K562 (cell line): ENCODE measurements around the gene COL25A1. TPM values are rescaled to one million over a fixed set of nuclear protein-coding genes. Genes with fewer than 3 reads are reported as not detected.

Source experiments
- GTF2F1 ChIP-seq: IDR thresholded peaks from 2 replicates; pipeline ENCODE4 v1.6.1; 2011; ENCODE audit warnings: low read depth, low read length, improper control_type of control experiment
- ILK ChIP-seq: fragments of 450-650 bp; IDR thresholded peaks from 2 replicates; pipeline ENCODE4 v1.6.1; 2016; ENCODE audit warnings: missing genetic modification characterization, low read depth, mild to moderate bottlenecking, missing compliant biosample characterization, moderate library complexity, borderline replicate concordance
- LEF1 ChIP-seq: fragments of 450-650 bp; IDR thresholded peaks from 2 replicates; pipeline ENCODE4 v1.6.1; 2016; ENCODE audit warnings: mild to moderate bottlenecking
- NFYB ChIP-seq: IDR thresholded peaks from 2 replicates; pipeline ENCODE4 v1.6.1; 2011; ENCODE audit warnings: mild to moderate bottlenecking, moderate library complexity; ENCODE audit not compliant: insufficient read length; ENCODE audit errors: extremely low read depth
- POLR2AphosphoS2 ChIP-seq: IDR thresholded peaks from 2 replicates; pipeline ENCODE4 v1.6.1; 2012; ENCODE audit warnings: low read length, improper control_type of control experiment
- POLR2AphosphoS5 ChIP-seq: IDR thresholded peaks from 2 replicates; pipeline ENCODE4 v1.6.1; 2011; ENCODE audit warnings: mild to moderate bottlenecking, low read depth, low read length, moderate library complexity; ENCODE audit not compliant: control insufficient read depth, insufficient read depth
- PPARD ChIP-seq: fragments of 250-450 bp; sonication (Bioruptor Pico); IDR thresholded peaks from 2 replicates; pipeline ENCODE4 v1.8.0; 2022; ENCODE audit warnings: inconsistent platforms, mild to moderate bottlenecking, moderate library complexity
- RBM14 ChIP-seq: fragments of 200-400 bp; formaldehyde crosslinking; IDR thresholded peaks from 2 replicates; pipeline ENCODE4 v1.6.1; 2018; ENCODE audit warnings: low read depth, mild to moderate bottlenecking, low read length, moderate library complexity, borderline replicate concordance; ENCODE audit not compliant: insufficient read depth
- ZNF507 ChIP-seq: conservative IDR thresholded peaks from 2 replicates; pipeline ENCODE4 v1.6.1; 2017; ENCODE audit warnings: missing genetic modification characterization, missing compliant biosample characterization
- ZNF699 ChIP-seq: fragments of 250-450 bp; sonication (Bioruptor Pico); IDR thresholded peaks from 2 replicates; pipeline ENCODE4 v1.8.0; 2021; ENCODE audit warnings: mild to moderate bottlenecking, moderate library complexity; ENCODE audit not compliant: insufficient replicate concordance
- ZNF766 ChIP-seq: fragments of 200-800 bp; sonication (Bioruptor generic); conservative IDR thresholded peaks from 2 replicates; pipeline ENCODE4 v1.6.1; 2016; ENCODE audit warnings: missing genetic modification characterization, missing compliant biosample characterization
- polyA plus RNA-seq, 8 experiments: library from polyadenylated mRNA; depleted of rRNA in 4 of 8; stranded (reverse) in 5 of 8; unstranded in 3 of 8; fragments of >200 nt; fragmentation: Nextera tagmentation in 2 of 8; fragmentation: Illumina TruSeq in 1 of 8; extraction: Ambion mirVana in 2 of 8; extraction: Trizol in 1 of 8; gene quantifications; 2 replicates each; pipeline versions ENCODE4 v1.2.1 to v1.2.3, GENCODE V29; 2011 to 2014; ENCODE audit warnings: inconsistent platforms in 1 of 8, missing spikeins in 1 of 8
- total RNA-seq, 7 experiments: library from RNA; depleted of rRNA in 6 of 7; stranded (reverse); fragments of >200 nt in 6 of 7; fragmentation: Illumina TruSeq in 2 of 7; extraction: Trizol in 2 of 7; gene quantifications; 2 replicates each; pipeline versions ENCODE4 v1.2.1 to v1.2.3, GENCODE V29; 2011 to 2021; ENCODE audit warnings: low replicate concordance in 1 of 7
- TF ChIP-seq, protein P1 (sequence below), 3 experiments: fragments of 200-800 bp in 1 of 3; fragments of 250-450 bp in 1 of 3; fragments of 450-650 bp in 1 of 3; sonication (Bioruptor Pico) in 1 of 3; sonication (Bioruptor generic) in 1 of 3; formaldehyde crosslinking in 1 of 3; IDR thresholded peaks; 2 replicates each; pipeline versions ENCODE4 v1.6.1 to v1.8.0; 2016 to 2022; ENCODE audit warnings: mild to moderate bottlenecking in 2 of 3, missing genetic modification characterization in 2 of 3, missing compliant biosample characterization in 1 of 3, moderate library complexity in 1 of 3
- TF ChIP-seq, protein P2 (sequence below): sonication (generic); formaldehyde crosslinking; IDR thresholded peaks from 2 replicates; pipeline ENCODE4 v1.8.0; 2023; ENCODE audit warnings: mild to moderate bottlenecking, missing genetic modification reagents
- TF ChIP-seq, protein P3 (sequence below), 2 experiments: fragments of 450-650 bp; formaldehyde crosslinking in 1 of 2; IDR thresholded peaks; 2 replicates each; pipeline versions ENCODE4 v1.4.0 to v1.6.1; 2014 to 2020; ENCODE audit warnings: mild to moderate bottlenecking in 2 of 2, borderline replicate concordance in 1 of 2, low read depth in 1 of 2

Gene COL25A1
- total and polyA plus RNA-seq, 9 of the 15 experiments (the other 6 are each of a cell fraction or from before 2014, with no cell fraction given), result 0.03 to 0.62 (median 0.27) TPM

DNA sequence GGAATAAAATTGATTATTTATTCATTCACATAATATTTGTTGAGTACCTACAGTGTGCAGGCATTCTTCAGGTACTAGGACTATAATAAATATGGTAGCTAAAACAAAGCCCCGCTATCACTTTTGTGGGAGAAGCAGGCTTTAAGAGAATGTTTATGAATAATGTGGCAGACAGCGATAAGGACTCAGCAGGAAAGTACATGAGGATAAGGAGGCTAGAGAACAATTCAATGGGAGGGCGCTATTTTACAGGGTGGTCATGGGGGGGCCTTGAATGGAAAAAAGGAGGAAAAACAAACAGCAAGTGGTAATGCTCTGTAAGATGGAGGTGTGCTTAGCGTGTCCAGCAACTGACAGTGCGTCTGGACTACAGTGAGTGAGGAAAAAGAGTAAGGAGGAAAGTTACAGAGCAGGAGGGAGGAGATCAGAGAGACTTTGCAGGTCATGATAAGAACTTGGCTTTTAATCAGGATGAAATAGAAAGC lies 275.4 kb downstream of the COL25A1 start (continued):
- TF ChIP-seq RBM14 (no peak), LEF1 (peak; percentile 78), ZNF699 (CRISPR knock-in tag) (no peak), POLR2AphosphoS2 (no peak), POLR2AphosphoS5 (peak; percentile 72; the same call in 1 of the 2 replicates), GTF2F1 (no peak), PPARD (no peak), ZNF766 (CRISPR knock-in tag) (no peak; the same call in 1 of the 2 replicates), ZNF507 (tag) (no peak), NFYB (no peak), ILK (tag) (no peak)
- TF ChIP-seq, protein P1, sequence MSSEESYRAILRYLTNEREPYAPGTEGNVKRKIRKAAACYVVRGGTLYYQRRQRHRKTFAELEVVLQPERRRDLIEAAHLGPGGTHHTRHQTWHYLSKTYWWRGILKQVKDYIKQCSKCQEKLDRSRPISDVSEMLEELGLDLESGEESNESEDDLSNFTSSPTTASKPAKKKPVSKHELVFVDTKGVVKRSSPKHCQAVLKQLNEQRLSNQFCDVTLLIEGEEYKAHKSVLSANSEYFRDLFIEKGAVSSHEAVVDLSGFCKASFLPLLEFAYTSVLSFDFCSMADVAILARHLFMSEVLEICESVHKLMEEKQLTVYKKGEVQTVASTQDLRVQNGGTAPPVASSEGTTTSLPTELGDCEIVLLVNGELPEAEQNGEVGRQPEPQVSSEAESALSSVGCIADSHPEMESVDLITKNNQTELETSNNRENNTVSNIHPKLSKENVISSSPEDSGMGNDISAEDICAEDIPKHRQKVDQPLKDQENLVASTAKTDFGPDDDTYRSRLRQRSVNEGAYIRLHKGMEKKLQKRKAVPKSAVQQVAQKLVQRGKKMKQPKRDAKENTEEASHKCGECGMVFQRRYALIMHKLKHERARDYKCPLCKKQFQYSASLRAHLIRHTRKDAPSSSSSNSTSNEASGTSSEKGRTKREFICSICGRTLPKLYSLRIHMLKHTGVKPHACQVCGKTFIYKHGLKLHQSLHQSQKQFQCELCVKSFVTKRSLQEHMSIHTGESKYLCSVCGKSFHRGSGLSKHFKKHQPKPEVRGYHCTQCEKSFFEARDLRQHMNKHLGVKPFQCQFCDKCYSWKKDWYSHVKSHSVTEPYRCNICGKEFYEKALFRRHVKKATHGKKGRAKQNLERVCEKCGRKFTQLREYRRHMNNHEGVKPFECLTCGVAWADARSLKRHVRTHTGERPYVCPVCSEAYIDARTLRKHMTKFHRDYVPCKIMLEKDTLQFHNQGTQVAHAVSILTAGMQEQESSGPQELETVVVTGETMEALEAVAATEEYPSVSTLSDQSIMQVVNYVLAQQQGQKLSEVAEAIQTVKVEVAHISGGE (CRISPR knock-in tag; IDR thresholded peaks at IDR 0.05), result 0 out of 6 replicates have a peak, but pooled peaks of 1 of the 3 experiments have one; percentile 26
- TF ChIP-seq, protein P2, sequence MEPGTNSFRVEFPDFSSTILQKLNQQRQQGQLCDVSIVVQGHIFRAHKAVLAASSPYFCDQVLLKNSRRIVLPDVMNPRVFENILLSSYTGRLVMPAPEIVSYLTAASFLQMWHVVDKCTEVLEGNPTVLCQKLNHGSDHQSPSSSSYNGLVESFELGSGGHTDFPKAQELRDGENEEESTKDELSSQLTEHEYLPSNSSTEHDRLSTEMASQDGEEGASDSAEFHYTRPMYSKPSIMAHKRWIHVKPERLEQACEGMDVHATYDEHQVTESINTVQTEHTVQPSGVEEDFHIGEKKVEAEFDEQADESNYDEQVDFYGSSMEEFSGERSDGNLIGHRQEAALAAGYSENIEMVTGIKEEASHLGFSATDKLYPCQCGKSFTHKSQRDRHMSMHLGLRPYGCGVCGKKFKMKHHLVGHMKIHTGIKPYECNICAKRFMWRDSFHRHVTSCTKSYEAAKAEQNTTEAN (CRISPR knock-in tag), result no peak
- TF ChIP-seq, protein P3, sequence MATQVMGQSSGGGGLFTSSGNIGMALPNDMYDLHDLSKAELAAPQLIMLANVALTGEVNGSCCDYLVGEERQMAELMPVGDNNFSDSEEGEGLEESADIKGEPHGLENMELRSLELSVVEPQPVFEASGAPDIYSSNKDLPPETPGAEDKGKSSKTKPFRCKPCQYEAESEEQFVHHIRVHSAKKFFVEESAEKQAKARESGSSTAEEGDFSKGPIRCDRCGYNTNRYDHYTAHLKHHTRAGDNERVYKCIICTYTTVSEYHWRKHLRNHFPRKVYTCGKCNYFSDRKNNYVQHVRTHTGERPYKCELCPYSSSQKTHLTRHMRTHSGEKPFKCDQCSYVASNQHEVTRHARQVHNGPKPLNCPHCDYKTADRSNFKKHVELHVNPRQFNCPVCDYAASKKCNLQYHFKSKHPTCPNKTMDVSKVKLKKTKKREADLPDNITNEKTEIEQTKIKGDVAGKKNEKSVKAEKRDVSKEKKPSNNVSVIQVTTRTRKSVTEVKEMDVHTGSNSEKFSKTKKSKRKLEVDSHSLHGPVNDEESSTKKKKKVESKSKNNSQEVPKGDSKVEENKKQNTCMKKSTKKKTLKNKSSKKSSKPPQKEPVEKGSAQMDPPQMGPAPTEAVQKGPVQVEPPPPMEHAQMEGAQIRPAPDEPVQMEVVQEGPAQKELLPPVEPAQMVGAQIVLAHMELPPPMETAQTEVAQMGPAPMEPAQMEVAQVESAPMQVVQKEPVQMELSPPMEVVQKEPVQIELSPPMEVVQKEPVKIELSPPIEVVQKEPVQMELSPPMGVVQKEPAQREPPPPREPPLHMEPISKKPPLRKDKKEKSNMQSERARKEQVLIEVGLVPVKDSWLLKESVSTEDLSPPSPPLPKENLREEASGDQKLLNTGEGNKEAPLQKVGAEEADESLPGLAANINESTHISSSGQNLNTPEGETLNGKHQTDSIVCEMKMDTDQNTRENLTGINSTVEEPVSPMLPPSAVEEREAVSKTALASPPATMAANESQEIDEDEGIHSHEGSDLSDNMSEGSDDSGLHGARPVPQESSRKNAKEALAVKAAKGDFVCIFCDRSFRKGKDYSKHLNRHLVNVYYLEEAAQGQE (IDR thresholded peaks at IDR 0.05; ENCODE audit: borderline replicate concordance), result no peak
- TF ChIP-seq, protein P3 (CRISPR knock-in tag; IDR thresholded peaks at IDR 0.05; ENCODE audit: low read depth), result no peak
